GM12878 (cell line): ENCODE data around the gene CAPRIN2.

Source experiments
- CEBPB ChIP-seq, 2 experiments: fragments of 150-350 bp in 1 of 2; IDR thresholded peaks; 2 replicates each; pipeline ENCODE4 v1.6.1; 2012 to 2014; ENCODE audit warnings: low read depth in 2 of 2, low read length in 2 of 2, borderline replicate concordance in 1 of 2, inconsistent platforms in 1 of 2
- RFX5 ChIP-seq: IDR thresholded peaks from 2 replicates; pipeline ENCODE4 v1.6.1; 2011; ENCODE audit warnings: low read depth, low read length, improper control_type of control experiment
- TF ChIP-seq, protein P1 (sequence below): IDR thresholded peaks from 2 replicates; pipeline ENCODE4 v1.6.1; 2012; ENCODE audit warnings: mild to moderate bottlenecking, low read depth, low read length

DNA sequence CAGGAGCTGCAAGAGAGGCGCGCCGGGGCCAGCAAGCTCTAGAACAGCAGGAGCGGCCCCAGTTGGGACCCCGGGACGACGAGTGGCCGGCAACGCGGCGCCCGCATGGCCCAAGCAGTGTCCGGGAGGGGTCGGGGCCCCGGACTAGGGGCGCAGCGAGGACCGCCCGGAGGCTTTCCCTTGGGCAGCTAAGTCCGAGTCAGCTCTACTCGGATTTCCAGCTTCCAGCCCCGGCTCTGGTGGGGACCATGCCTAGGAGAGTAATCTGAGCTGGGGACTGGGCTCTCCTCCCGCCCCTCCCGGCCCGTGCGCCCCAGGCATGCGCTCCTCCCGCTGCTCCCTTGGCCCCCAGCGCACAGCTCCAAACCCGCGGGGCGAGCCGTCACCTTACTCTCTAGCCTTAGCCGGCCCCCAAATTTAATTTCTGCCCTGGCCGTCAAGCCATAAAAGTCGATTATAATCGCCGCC lies 41.6 kb upstream of the CAPRIN2 start:
- TF ChIP-seq CEBPB (IDR thresholded peaks at IDR 0.05; ENCODE audit: borderline replicate concordance in 1 of 2, low read depth in 2 of 2, low read length in 2 of 2) (no peak), RFX5 (no peak)
- TF ChIP-seq, protein P1, sequence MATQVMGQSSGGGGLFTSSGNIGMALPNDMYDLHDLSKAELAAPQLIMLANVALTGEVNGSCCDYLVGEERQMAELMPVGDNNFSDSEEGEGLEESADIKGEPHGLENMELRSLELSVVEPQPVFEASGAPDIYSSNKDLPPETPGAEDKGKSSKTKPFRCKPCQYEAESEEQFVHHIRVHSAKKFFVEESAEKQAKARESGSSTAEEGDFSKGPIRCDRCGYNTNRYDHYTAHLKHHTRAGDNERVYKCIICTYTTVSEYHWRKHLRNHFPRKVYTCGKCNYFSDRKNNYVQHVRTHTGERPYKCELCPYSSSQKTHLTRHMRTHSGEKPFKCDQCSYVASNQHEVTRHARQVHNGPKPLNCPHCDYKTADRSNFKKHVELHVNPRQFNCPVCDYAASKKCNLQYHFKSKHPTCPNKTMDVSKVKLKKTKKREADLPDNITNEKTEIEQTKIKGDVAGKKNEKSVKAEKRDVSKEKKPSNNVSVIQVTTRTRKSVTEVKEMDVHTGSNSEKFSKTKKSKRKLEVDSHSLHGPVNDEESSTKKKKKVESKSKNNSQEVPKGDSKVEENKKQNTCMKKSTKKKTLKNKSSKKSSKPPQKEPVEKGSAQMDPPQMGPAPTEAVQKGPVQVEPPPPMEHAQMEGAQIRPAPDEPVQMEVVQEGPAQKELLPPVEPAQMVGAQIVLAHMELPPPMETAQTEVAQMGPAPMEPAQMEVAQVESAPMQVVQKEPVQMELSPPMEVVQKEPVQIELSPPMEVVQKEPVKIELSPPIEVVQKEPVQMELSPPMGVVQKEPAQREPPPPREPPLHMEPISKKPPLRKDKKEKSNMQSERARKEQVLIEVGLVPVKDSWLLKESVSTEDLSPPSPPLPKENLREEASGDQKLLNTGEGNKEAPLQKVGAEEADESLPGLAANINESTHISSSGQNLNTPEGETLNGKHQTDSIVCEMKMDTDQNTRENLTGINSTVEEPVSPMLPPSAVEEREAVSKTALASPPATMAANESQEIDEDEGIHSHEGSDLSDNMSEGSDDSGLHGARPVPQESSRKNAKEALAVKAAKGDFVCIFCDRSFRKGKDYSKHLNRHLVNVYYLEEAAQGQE, result no peak
